GM12891 (cell line): ENCODE results near the gene ATP12A.

Experiments used
- POLR2AphosphoS5 ChIP-seq: IDR thresholded peaks from 2 replicates; pipeline ENCODE4 v1.6.1; 2011; ENCODE audit warnings: low read depth, low read length, control low read depth
- TAF1 ChIP-seq: IDR thresholded peaks from 2 replicates; pipeline ENCODE4 v1.6.1; 2011; ENCODE audit warnings: low read depth, low read length, control low read depth

DNA sequence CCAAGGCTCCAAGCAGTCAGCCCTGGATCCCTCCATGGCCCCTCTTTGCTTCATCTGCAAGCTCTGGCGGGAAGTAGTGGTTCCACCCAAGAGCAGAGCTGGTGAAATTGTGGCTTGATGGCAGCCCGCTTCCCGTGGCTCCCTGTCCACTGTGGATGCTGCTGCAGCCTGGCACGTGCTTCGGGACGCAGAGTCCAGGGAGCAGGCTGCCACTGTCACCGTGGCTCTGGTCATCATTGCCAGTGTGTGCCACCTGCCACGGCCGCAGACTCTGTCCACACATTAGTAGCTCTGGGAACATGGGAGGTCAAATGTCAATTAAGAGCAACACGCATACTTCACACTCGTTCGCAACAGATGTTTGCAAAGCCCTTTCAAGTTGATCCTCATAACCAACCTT is 43.0 kb downstream of the ATP12A start:
- TF ChIP-seq POLR2AphosphoS5, result no peak
- TF ChIP-seq TAF1, result no peak
